CD4-positive, alpha-beta T cell (primary cell): ENCODE data around the gene SMYD3. TPM values are rescaled to one million over a fixed set of nuclear protein-coding genes. Genes with fewer than 3 reads are reported as not detected.

Experiments used
- ATAC-seq: fragments of 200-7000 bp; cut with Tn5 transposase; one replicate; pipeline ENCODE4 v1.10.0; 2022; ENCODE audit warnings: mild to moderate bottlenecking; ENCODE audit not compliant: poor library complexity
- CTCF ChIA-PET: fragments of 350-600 bp; sonication (Branson Sonifier 250); formaldehyde crosslinking; loops from one replicate; lab custom pipeline; 2021; ENCODE audit warnings: antibody characterized with exemption, inconsistent platforms; lab: Charles Lee
- POLR2A ChIA-PET: fragments of 350-600 bp; sonication (Branson Sonifier 250); formaldehyde crosslinking; loops from one replicate; lab custom pipeline; 2021; ENCODE audit warnings: antibody characterized with exemption, inconsistent platforms; lab: Charles Lee
- DNase-seq, 14 experiments: peaks; one replicate each; pipeline ENCODE4 v3.0.0-alpha.2; 2013 to 2020; ENCODE audit warnings: mixed read lengths in 2 of 14
- H3K27ac ChIP-seq, 2 donors: one replicate each; pipeline versions ENCODE4 v1.5.1 to v1.7.0; 2013; ENCODE audit warnings: low read length in 2 of 2, low read depth in 1 of 2, mild to moderate bottlenecking in 1 of 2
- H3K27me3 ChIP-seq, 2 experiments: 1 replicate in 1 of 2; 2 replicates in 1 of 2; pipeline versions ENCODE4 v1.6.1 to v1.7.0; 2013; ENCODE audit warnings: low read length in 2 of 2, control low read depth in 1 of 2, mild to moderate bottlenecking in 1 of 2, moderate library complexity in 1 of 2; ENCODE audit not compliant: insufficient read depth in 2 of 2, control insufficient read depth in 1 of 2
- H3K36me3 ChIP-seq: one replicate; pipeline ENCODE4 v1.6.1; 2013; ENCODE audit warnings: low read length, control low read depth; ENCODE audit not compliant: insufficient read depth
- H3K4me1 ChIP-seq: one replicate; pipeline ENCODE4 v1.6.1; 2013; ENCODE audit warnings: low read length, control low read depth; ENCODE audit not compliant: insufficient read depth
- H3K4me3 ChIP-seq: one replicate; pipeline ENCODE4 v1.5.1; 2013; ENCODE audit warnings: mild to moderate bottlenecking, low read length, moderate library complexity
- H3K9me3 ChIP-seq, 2 experiments: 1 replicate in 1 of 2; 2 replicates in 1 of 2; pipeline versions ENCODE4 v1.6.1 to v1.7.0; 2013; ENCODE audit warnings: low read length in 2 of 2, mild to moderate bottlenecking in 2 of 2, control low read depth in 1 of 2, moderate library complexity in 1 of 2; ENCODE audit not compliant: control insufficient read depth in 1 of 2, insufficient read depth in 1 of 2
- H3K27ac Mint-ChIP-seq: one replicate; pipeline ENCODE4 v1.8.0; 2020; ENCODE audit warnings: mixed read lengths
- H3K27me3 Mint-ChIP-seq: one replicate; pipeline ENCODE4 v1.8.0; 2021; ENCODE audit warnings: mixed read lengths
- H3K36me3 Mint-ChIP-seq: one replicate; pipeline ENCODE4 v1.8.0; 2021; ENCODE audit warnings: low read depth, mixed read lengths
- H3K4me1 Mint-ChIP-seq: one replicate; pipeline ENCODE4 v1.8.0; 2021; ENCODE audit warnings: low read depth, mixed read lengths
- H3K4me3 Mint-ChIP-seq: one replicate; pipeline ENCODE4 v1.8.0; 2020; ENCODE audit warnings: mild to moderate bottlenecking, mixed read lengths
- H3K9me3 Mint-ChIP-seq: one replicate; pipeline ENCODE4 v1.8.0; 2020; ENCODE audit warnings: mixed read lengths
- CTCF ChIP-seq: fragments of 200-600 bp; IDR thresholded peaks from one replicate; pipeline ENCODE4 v1.8.0; 2022; ENCODE audit warnings: antibody characterized with exemption, mild to moderate bottlenecking
- intact Hi-C, 2 experiments: fragments of 100-400 bp; cut with DNase I in 1 of 2; cut with micrococcal nuclease in 1 of 2; formaldehyde crosslinking; loops; one replicate each; pipeline versions ENCODE4 v1.15.1 to v1.9.0; 2023 to 2025; cut with DNase I, micrococcal nuclease
- total RNA-seq, 174 experiments: library from RNA in 2 of 174; stranded (reverse) in 2 of 174; gene quantifications; one replicate each; pipeline ENCODE4 v1.2.3 and lab custom pipeline; 2021 to 2026

SMYD3 gene
- total RNA-seq, 2 experiments from 2014 or later, result 18.8 to 19.6 TPM

GRCh38 chr1:246355411-246356230 is 151.5 kb downstream of the SMYD3 start:
- ChIA-PET POLR2A (no interaction called here), CTCF (interaction anchor here (1.3 kb wide), 1 partner anchor 24 kb away, joined by 4 read pairs; no protein-coding TSS in a partner anchor)
- no peaks in the 10 kb centered on the region for H3K36me3 ChIP-seq
- no peak for ATAC-seq
- Mint-ChIP-seq H3K27me3 (no peaks in the 10 kb centered on the region), H3K27ac (no peak overlapping the region), H3K9me3 (peaks cover 15% of the 10 kb centered on the region), H3K4me3 (no peak overlapping the region), H3K36me3 (peaks cover 86% of the 10 kb centered on the region), H3K4me1 (peaks cover 4% of the 10 kb centered on the region)
- TF ChIP-seq CTCF, result no peak
- DNase-seq, result no peak
- H3K27me3 ChIP-seq, result no peaks in the 10 kb centered on the region
- H3K4me3 ChIP-seq, result no peak overlapping the region
- H3K4me1 ChIP-seq, result no peaks in the 10 kb centered on the region
- intact Hi-C loops, result no loop called here
- H3K9me3 ChIP-seq, result peaks cover 3 to 6% of the 10 kb centered on the region in 2 experiments
- H3K27ac ChIP-seq, result no peak overlapping the region

- Histone ChIP-seq H3K4me1 (no peaks in the 10 kb centered on the region), H3K27ac (no peak overlapping the region), H3K36me3 (no peaks in the 10 kb centered on the region), H3K9me3 (peaks cover 0 to 6% of the 10 kb centered on the region in 2 experiments), H3K4me3 (no peak overlapping the region), H3K27me3 (no peaks in the 10 kb centered on the region)
- POLR2A ChIA-PET, result no interaction called here
- ATAC-seq (no peak), DNase-seq (no peak)
- Mint-ChIP-seq H3K4me1 (no peaks in the 10 kb centered on the region), H3K9me3 (peaks cover under 1% of the 10 kb centered on the region), H3K27ac (no peak overlapping the region), H3K4me3 (no peak overlapping the region), H3K27me3 (no peaks in the 10 kb centered on the region), H3K36me3 (peaks cover 83% of the 10 kb centered on the region)
- TF ChIP-seq CTCF, result no peak
- CTCF ChIA-PET, result interaction anchor here (0.7 kb wide), 1 partner anchor 102 kb away, joined by 3 read pairs; no protein-coding TSS in a partner anchor
- intact Hi-C loops, result no loop called here
Measured at GRCh38 chr1:246351721-246352120, 155.4 kb downstream of the SMYD3 start.

GRCh38 chr1:246350745-246351144 is 156.3 kb downstream of the SMYD3 start:
- ChIA-PET POLR2A (no interaction called here), CTCF (interaction anchor here (1.9 kb wide), 1 partner anchor 9 kb away, joined by 5 read pairs; no protein-coding TSS in a partner anchor)
- H3K27me3 Mint-ChIP-seq, result no peaks in the 10 kb centered on the region
- Histone ChIP-seq H3K4me1 (no peaks in the 10 kb centered on the region), H3K27me3 (no peaks in the 10 kb centered on the region), H3K9me3 (peaks cover under 1 to 5% of the 10 kb centered on the region in 2 experiments), H3K27ac (no peak overlapping the region), H3K36me3 (no peaks in the 10 kb centered on the region), H3K4me3 (no peak overlapping the region)
- intact Hi-C loops, result no loop called here
- no peak for TF ChIP-seq CTCF
- H3K27ac Mint-ChIP-seq, result no peak overlapping the region
- ATAC-seq, result no peak
- no peak for DNase-seq
- H3K4me1 Mint-ChIP-seq, result no peaks in the 10 kb centered on the region
- peaks cover 2% of the 10 kb centered on the region for H3K9me3 Mint-ChIP-seq
- no peak overlapping the region for H3K4me3 Mint-ChIP-seq
- H3K36me3 Mint-ChIP-seq, result peaks cover 87% of the 10 kb centered on the region
